Measurements from ENCODE around the gene SCO1. TPM values are rescaled to one million over a fixed set of nuclear protein-coding genes. Genes with fewer than 3 reads are reported as not detected.
A peak's percentile ranks its signal among the peaks of the same experiment; 100 is the strongest.

SCO1 gene
- 10 to 100 TPM; 30.7 to 41.4 (median 33.5) TPM for total RNA-seq (2021; fragmentation: NEBNext Ultra II Directional; extraction: Animal tissue kit (Norgen Biotek cat#: 25700))
- long read RNA-seq, full-length matches to known transcripts = 51 of 60 reads
- long read RNA-seq, partial matches to known transcripts = 3 of 60 reads
- long read RNA-seq, other reads (novel, unspliced or antisense) = 6 of 60 reads

DNA sequence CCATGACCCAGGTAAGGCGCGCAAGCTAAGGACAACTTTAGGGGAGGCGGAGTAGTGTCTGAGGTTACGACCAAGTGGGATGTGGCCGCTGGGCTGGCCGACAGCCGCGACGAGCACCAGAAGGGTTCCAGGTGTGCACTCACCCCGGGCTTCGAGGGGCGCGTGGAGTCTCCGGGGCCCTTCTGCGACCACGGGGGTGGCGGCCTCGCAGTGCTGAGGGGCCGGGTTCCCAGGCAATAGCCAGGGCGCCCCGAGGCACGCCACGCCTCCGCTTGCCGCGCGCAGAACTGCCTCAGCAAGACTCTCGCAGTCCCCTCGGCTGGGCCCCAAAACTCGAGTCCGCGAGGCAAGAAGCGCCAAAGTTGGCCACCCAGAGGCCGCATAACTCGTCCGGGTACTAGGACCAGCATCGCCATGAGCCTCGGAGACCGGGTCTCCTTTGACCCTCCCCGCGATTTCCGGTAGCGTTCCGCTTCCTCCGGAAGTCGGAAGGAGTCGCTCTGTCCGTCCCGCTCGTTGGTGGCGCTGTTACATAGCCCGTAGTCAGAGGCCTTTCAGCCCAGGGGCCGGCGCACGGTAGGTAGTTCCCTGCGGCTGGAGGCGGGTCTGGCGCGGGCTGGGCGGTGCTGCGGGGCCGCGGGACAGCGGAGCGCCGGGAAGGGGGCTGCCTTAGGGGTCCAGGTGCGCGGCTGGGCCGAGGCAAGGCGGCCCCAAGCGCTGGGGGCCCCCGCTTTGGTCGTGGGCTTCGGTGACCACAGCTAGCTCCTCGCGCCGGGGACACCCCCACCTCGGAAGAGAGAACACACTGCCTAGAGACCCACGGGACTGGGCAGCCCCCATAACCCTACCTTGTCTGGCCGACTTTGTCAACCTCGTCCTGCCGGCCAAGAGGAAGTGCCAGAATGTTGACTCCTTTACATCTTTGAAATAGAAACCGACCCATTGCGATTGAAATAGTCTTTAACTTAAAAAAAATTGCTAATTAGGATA is at the start of gene SCO1, which contains the start of gene ADPRM:
Gene SCO1 (minus strand): TSS at position 442 of the 990 bp plus-strand sequence. CDS start 26 bp downstream, at position 416.
Gene ADPRM (plus strand): TSS at position 503 of the 990 bp plus-strand sequence. CDS start 7,333 bp downstream, outside the sequence.
- Mint-ChIP-seq H3K27me3 (ENCODE audit: insufficient read depth) (no peaks in the 10 kb centered on the region), H3K9me3 (no peaks in the 10 kb centered on the region), H3K27ac (peak within 1 kb of the TSS; percentile 92), H3K36me3 (ENCODE audit: low read depth) (peaks cover 20% of the 10 kb centered on the region), H3K4me3 (peak within 1 kb of the TSS; percentile 91), H3K4me1 (ENCODE audit: low read depth) (peaks cover 43% of the 10 kb centered on the region)
- TF ChIP-seq, protein P1, sequence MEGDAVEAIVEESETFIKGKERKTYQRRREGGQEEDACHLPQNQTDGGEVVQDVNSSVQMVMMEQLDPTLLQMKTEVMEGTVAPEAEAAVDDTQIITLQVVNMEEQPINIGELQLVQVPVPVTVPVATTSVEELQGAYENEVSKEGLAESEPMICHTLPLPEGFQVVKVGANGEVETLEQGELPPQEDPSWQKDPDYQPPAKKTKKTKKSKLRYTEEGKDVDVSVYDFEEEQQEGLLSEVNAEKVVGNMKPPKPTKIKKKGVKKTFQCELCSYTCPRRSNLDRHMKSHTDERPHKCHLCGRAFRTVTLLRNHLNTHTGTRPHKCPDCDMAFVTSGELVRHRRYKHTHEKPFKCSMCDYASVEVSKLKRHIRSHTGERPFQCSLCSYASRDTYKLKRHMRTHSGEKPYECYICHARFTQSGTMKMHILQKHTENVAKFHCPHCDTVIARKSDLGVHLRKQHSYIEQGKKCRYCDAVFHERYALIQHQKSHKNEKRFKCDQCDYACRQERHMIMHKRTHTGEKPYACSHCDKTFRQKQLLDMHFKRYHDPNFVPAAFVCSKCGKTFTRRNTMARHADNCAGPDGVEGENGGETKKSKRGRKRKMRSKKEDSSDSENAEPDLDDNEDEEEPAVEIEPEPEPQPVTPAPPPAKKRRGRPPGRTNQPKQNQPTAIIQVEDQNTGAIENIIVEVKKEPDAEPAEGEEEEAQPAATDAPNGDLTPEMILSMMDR (IDR thresholded peaks at IDR 0.05) = peak; percentile 76
- DNase-seq = peak; percentile 92

DNA sequence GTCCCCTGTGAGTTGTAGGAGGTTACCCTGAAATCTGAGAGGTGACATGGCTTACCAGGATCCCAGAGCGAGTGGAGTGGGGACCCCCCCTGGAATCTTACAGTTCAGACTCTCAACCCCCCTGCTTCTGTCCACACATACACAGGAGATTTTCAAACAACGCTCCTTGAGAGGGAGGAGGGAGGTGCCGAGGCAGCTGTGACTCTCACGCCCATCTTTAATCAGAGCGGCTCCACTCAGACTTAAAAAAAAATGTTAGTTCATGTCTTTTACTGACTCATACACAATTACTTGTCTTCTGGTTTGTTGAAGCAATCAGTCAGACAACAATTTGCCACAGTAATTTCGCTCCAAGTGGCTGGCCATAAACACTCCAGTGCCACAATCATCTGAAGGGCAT is 47.9 kb upstream of the SCO1 start:
- Mint-ChIP-seq H3K27me3 (ENCODE audit: insufficient read depth) (peaks cover 21% of the 10 kb centered on the region), H3K4me3 (no peak overlapping the region), H3K27ac (no peak overlapping the region), H3K9me3 (no peaks in the 10 kb centered on the region), H3K4me1 (ENCODE audit: low read depth) (no peaks in the 10 kb centered on the region), H3K36me3 (ENCODE audit: low read depth) (no peaks in the 10 kb centered on the region)
- DNase-seq = no peak
- TF ChIP-seq, protein P1 (IDR thresholded peaks at IDR 0.05) = no peak

DNA sequence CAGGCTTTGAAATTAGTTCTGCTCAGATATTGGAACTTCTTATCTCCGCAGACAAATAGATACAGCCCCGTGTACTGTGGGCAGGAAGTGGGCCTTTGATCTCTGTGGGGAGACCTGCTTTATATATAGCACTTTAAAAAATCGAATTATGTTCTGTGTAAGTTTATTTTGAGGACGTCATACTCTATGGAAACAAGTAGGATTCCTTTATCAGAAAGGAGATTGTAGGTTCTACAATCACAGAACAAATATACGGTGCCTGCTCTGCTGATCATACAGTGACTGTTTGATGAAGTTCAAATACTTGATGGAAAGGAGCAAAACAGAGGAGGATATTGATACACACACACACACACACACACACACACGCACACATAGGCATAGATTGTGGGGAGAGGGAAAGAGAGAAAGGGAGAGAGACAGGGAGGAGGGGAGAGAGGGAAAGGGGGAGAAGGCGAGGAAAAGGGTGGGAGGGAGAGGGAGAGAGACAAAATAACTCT is 47.2 kb upstream of the SCO1 start:
- H3K9me3 Mint-ChIP-seq = no peaks in the 10 kb centered on the region
- H3K4me1 Mint-ChIP-seq (ENCODE audit: low read depth) = no peaks in the 10 kb centered on the region
- DNase-seq = no peak
- no peak overlapping the region for H3K27ac Mint-ChIP-seq
- no peak overlapping the region for H3K4me3 Mint-ChIP-seq
- TF ChIP-seq, protein P1 (IDR thresholded peaks at IDR 0.05) = no peak
- H3K36me3 Mint-ChIP-seq (ENCODE audit: low read depth) = no peaks in the 10 kb centered on the region
- peaks cover 19% of the 10 kb centered on the region for H3K27me3 Mint-ChIP-seq (ENCODE audit: insufficient read depth)

DNA sequence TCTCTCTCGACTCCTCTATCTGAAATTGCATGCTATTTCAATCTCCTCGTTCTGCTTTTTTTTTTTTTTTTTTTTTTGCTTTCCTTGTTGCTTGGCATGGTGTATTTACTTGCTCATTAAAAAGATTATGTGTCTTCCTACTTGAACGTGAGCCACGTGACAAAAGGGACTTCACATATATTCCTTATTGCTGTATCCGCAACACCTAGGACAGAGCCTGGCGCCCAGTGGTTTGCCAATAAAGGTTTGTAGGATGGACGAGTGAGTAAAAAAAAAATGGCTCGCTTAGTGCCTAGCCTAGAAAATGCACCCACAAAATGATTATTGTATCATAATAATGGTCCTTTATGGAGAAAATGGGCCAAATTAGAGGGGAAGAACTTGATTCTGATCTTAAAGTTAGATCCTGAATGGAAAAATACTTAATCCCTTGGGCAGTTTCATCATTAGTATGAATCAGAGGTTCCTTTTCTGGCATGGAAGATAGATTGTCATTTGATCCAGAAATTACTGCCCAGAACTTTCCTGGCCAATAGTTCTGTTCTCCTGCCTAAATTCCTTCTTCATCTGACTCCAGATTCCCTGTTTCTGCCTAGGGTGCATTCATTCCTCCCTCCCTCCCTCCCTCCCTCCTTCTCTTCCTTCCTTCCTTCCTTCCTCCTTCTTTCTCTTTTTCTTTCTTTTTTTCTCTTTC is 46.1 kb upstream of the SCO1 start:
- Mint-ChIP-seq H3K9me3 (no peaks in the 10 kb centered on the region), H3K27me3 (ENCODE audit: insufficient read depth) (peaks cover 19% of the 10 kb centered on the region), H3K36me3 (ENCODE audit: low read depth) (no peaks in the 10 kb centered on the region), H3K4me1 (ENCODE audit: low read depth) (no peaks in the 10 kb centered on the region), H3K4me3 (no peak overlapping the region), H3K27ac (no peak overlapping the region)
- TF ChIP-seq, protein P1 (IDR thresholded peaks at IDR 0.05) = no peak
- peak; percentile 35 for DNase-seq

DNA sequence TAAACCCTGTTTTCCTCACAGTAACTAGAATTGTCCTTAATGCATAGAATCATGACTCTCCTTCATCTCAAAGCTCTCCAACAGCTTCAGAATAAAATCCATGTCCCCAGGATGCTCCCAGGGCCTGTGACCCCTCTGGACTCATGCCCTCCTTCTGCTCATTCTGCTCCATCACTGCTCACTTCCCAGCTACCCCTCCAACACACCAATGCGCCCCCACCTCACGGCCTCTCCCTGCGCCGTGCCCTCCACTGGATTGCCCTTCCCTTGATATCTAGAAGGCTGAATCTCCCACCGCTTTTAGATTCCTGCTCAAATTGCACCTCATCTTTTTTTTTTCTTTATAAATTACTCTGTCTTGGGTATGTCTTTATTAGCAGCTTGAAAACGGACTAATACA is 45.1 kb upstream of the SCO1 start:
- Mint-ChIP-seq H3K4me1 (ENCODE audit: low read depth) (peaks cover under 1% of the 10 kb centered on the region; the same call in 1 of the 2 replicates), H3K36me3 (ENCODE audit: low read depth) (no peaks in the 10 kb centered on the region), H3K27me3 (ENCODE audit: insufficient read depth) (peaks cover 19% of the 10 kb centered on the region), H3K4me3 (no peak overlapping the region), H3K27ac (no peak overlapping the region), H3K9me3 (no peaks in the 10 kb centered on the region)
- TF ChIP-seq, protein P1 (IDR thresholded peaks at IDR 0.05) = no peak
- no peak for DNase-seq
